Heart left ventricle (tissue), 16 donors: ENCODE measurements around the gene CDHR5. TPM values are rescaled to one million over a fixed set of nuclear protein-coding genes. Genes with fewer than 3 reads are reported as not detected.

Experiments used
- ATAC-seq, 4 donors: fragments of 200-7000 bp; cut with Tn5 transposase; one replicate each; pipeline ENCODE4 v1.9.1; 2020 to 2022; ENCODE audit warnings: moderate library complexity in 4 of 4, mild to moderate bottlenecking in 3 of 4, moderate number of reproducible peaks in 1 of 4
- DNase-seq, 5 donors: peaks; one replicate each; pipeline ENCODE4 v3.0.0-alpha.2; 2020
- H3K27ac ChIP-seq, 12 donors: fragments of 200-600 bp; sonication (generic) in 4 of 12; one replicate each; pipeline versions ENCODE4 v1.5.0 to v1.8.0; 2016 to 2022; ENCODE audit warnings: mild to moderate bottlenecking in 2 of 12
- H3K27me3 ChIP-seq, 9 donors: fragments of 200-600 bp; sonication (generic) in 2 of 9; one replicate each; pipeline versions ENCODE4 v1.5.1 to v1.8.0; 2016 to 2022; ENCODE audit warnings: mild to moderate bottlenecking in 3 of 9
- H3K36me3 ChIP-seq, 9 donors: fragments of 200-600 bp; sonication (generic) in 2 of 9; one replicate each; pipeline versions ENCODE4 v1.5.0 to v1.8.0; 2018 to 2022; ENCODE audit warnings: mild to moderate bottlenecking in 2 of 9
- H3K4me1 ChIP-seq, 12 donors: fragments of 200-600 bp; sonication (generic) in 4 of 12; one replicate each; pipeline versions ENCODE4 v1.5.0 to v1.8.0; 2016 to 2022; ENCODE audit warnings: mild to moderate bottlenecking in 3 of 12
- H3K4me3 ChIP-seq, 12 donors: fragments of 200-600 bp; sonication (generic) in 4 of 12; one replicate each; pipeline versions ENCODE4 v1.5.0 to v1.8.0; 2017 to 2022; ENCODE audit warnings: mild to moderate bottlenecking in 9 of 12, moderate library complexity in 4 of 12
- H3K9me3 ChIP-seq, 12 donors: fragments of 200-600 bp; sonication (generic) in 4 of 12; one replicate each; pipeline versions ENCODE4 v1.5.0 to v1.8.0; 2016 to 2022; ENCODE audit warnings: mild to moderate bottlenecking in 1 of 12
- CTCF ChIP-seq, 12 donors: fragments of 200-600 bp; sonication (generic) in 4 of 12; IDR thresholded peaks; one replicate each; pipeline versions ENCODE4 v1.5.0 to v1.8.0; 2018 to 2022; ENCODE audit warnings: antibody characterized with exemption in 12 of 12, mild to moderate bottlenecking in 5 of 12
- POLR2A ChIP-seq, 2 donors: fragments of 450-650 bp; IDR thresholded peaks; one replicate each; pipeline ENCODE4 v1.6.1; 2017; ENCODE audit warnings: antibody characterized with exemption in 2 of 2, mild to moderate bottlenecking in 2 of 2, moderate library complexity in 2 of 2
- WGBS, 4 donors: extraction: QIAGEN DNeasy Blood & Tissue Kit in 2 of 4; methylation state at CpG; one replicate each; pipeline versions ENCODE4 v1.1.5 to v1.1.7; 2013 to 2018; 5-methylcytosine and 5-hydroxymethylcytosine counted together
- intact Hi-C, 10 donors: fragments of 100-400 bp; cut with DNase I; formaldehyde crosslinking; loops; one replicate each; pipeline versions ENCODE4 v1.11.1 to v1.14.2; 2022
- microRNA counts, 2 donors: library from miRNA; unstranded; fragments of <30 nt; microRNA quantifications; one replicate each; lab custom pipeline; 2016
- microRNA-seq, 4 donors: library from miRNA; unstranded; fragments of <30 nt; microRNA quantifications; one replicate each; pipeline versions ENCODE4 to v1.2.0, GENCODE V29; 2017 to 2020
- polyA plus RNA-seq, 2 donors: library from polyadenylated mRNA; stranded (reverse); fragments of 200-250 nt; gene quantifications; one replicate each; pipeline ENCODE4 v1.2.3, GENCODE V29; 2013
- total RNA-seq, 9 donors: library from RNA; depleted of rRNA in 2 of 9; stranded (reverse); fragments of >200 nt in 2 of 9; fragmentation: NEBNext Ultra II Directional in 3 of 9; extraction: Animal tissue kit (Norgen Biotek cat#: 25700) in 3 of 9; gene quantifications; one replicate each; pipeline versions ENCODE4 v1.1.0 to v1.2.4, GENCODE V29; 2016 to 2023
- donor health status: ischemic (EF 13 %, LVEDD 7.1; RV severe dilation, severe dysfunction).
- donor health status: healthy with polysubstance abuse.
- donor health status: DM: no; HTN: yes; CAD: no.
- donor health status: DM: no; HTN: no; CAD: no.
- donor health status: ischemic (EF 25% LVEDD 6.9; RV normal size, moderate dysfunction).
- donor health status: ischemic (EF 25% LVEDD 5.7; RV mildly dilated, moderate dysfunction).
- donor health status: healthy.
- donor health status: DM: yes; HTN: yes; CAD: no.
- donor health status: ischemic (EF 35%, LVEDD 5.7; RV mildly dilated, moderate dysfunction).
- donor health status: nonischemic (EF 11% LVEDD 7.7; RV severe dilation, severe dysfunction).
- donor health status: DM: yes; HTN: yes; CAD: no.
- donor health status: PGD.
- donor health status: ischemic (EF 29% LVEDD 5.4; RV normal size, mild dysfunction).
- donor health status: nonischemic (EF 23%, LVEDD 6.1; RV moderate dilation, normal function).

CDHR5 gene
- total and polyA plus RNA-seq, 11 donors = 0.07 TPM; not detected in 10

GRCh38 chr11:567011-567628 lies 57.6 kb downstream of the CDHR5 start:
- Histone ChIP-seq H3K4me3 (peak overlapping the region in 9 of 12 donors; percentile 64 to 90 (median 77)), H3K9me3 (no peaks in the 10 kb centered on the region), H3K36me3 (no peaks in the 10 kb centered on the region), H3K27me3 (no peaks in the 10 kb centered on the region), H3K4me1 (peaks cover 0 to 31% (median 16%) of the 10 kb centered on the region in 12 donors), H3K27ac (peak overlapping the region in 3 of 12 donors; percentile 87 to 97 (median 94))
- no peak for TF ChIP-seq CTCF (IDR thresholded peaks at IDR 0.05)
- TF ChIP-seq POLR2A (IDR thresholded peaks at IDR 0.05) = no peak
- ATAC-seq = no peak
- DNase-seq = peak in 1 of 5 donors; percentile 48
- 75 to 84% (median 80%) methylated on average over 14 to 18 of the region's 18 CpGs for WGBS, 4 donors
- intact Hi-C loops = loop anchor here in 1 of 10 donors (5.0 kb wide), 1 partner anchor 130 kb away; the partner anchor contains the start of genes DEAF1 and TMEM80

MicroRNA genes within 50 kb of the gene (microRNA counts, 767-probe panel; counts per million panel counts)
- microRNA hsa-miR-210 (lab: Ali Mortazavi, UCI) = 71.6 to 1,525 counts per million in 2 donors

Small RNA genes within 50 kb of the gene (microRNA-seq; reads per million reads assigned to microRNA genes)
- 142 to 377 (median 269) reads per million in 4 donors for gene MIR210

Other genes starting within 250 kb of the CDHR5 start
- 1 to 10 TPM in 5 of 9 donors, under 1 TPM in 4; 0.15 to 2.0 (median 1.0) TPM for gene PKP3, start 230.7 kb downstream of the CDHR5 start, total RNA-seq
- gene PKP3, start 230.7 kb downstream of the CDHR5 start, polyA plus RNA-seq = under 1 TPM; 0.17 to 0.34 TPM
- gene SIGIRR, start 210.0 kb downstream of the CDHR5 start, total RNA-seq = 10 to 100 TPM; 22.6 to 65.6 (median 30.4) TPM
- gene SIGIRR, start 210.0 kb downstream of the CDHR5 start, polyA plus RNA-seq = 100 to 1,000 TPM in 1 of 2 donors, 10 to 100 TPM in 1; 41.2 to 105 TPM
- gene ANO9, start 182.9 kb downstream of the CDHR5 start, total RNA-seq = 1 to 10 TPM in 2 of 9 donors, under 1 TPM in 1, not detected in 6; 0.21 to 3.1 (median 2.7) TPM
- gene ANO9, start 182.9 kb downstream of the CDHR5 start, polyA plus RNA-seq = under 1 TPM; 0.07 to 0.19 TPM
- 10 to 100 TPM; 20.3 to 43.0 (median 25.7) TPM for gene PTDSS2, start 174.7 kb downstream of the CDHR5 start, total RNA-seq
- 10 to 100 TPM; 33.1 to 36.2 TPM for gene PTDSS2, start 174.7 kb downstream of the CDHR5 start, polyA plus RNA-seq
- 100 to 1,000 TPM; 132 to 247 (median 158) TPM for gene RNH1, start 117.7 kb downstream of the CDHR5 start, total RNA-seq
- 100 to 1,000 TPM in 1 of 2 donors, 10 to 100 TPM in 1; 58.2 to 207 TPM for gene RNH1, start 117.7 kb downstream of the CDHR5 start, polyA plus RNA-seq
- 10 to 100 TPM; 44.0 to 65.4 (median 55.6) TPM for gene HRAS, start 89.4 kb downstream of the CDHR5 start, total RNA-seq
- gene HRAS, start 89.4 kb downstream of the CDHR5 start, polyA plus RNA-seq = 10 to 100 TPM; 83.3 to 99.3 TPM
- under 1 TPM in 7 of 9 donors, not detected in 2; 0.07 to 0.35 (median 0.20) TPM for gene LRRC56, start 87.4 kb downstream of the CDHR5 start, total RNA-seq
- gene LRRC56, start 87.4 kb downstream of the CDHR5 start, polyA plus RNA-seq = under 1 TPM; 0.19 to 0.30 TPM
- gene LMNTD2, start 64.2 kb downstream of the CDHR5 start, total RNA-seq = 1 to 10 TPM in 2 of 9 donors, under 1 TPM in 5, not detected in 2; 0.10 to 1.6 (median 0.36) TPM
- under 1 TPM; 0.32 to 0.53 TPM for gene LMNTD2, start 64.2 kb downstream of the CDHR5 start, polyA plus RNA-seq
- 10 to 100 TPM in 1 of 9 donors, 1 to 10 TPM in 8; 1.1 to 15.5 (median 3.3) TPM for gene RASSF7, start 64.0 kb downstream of the CDHR5 start, total RNA-seq
- 10 to 100 TPM in 1 of 2 donors, 1 to 10 TPM in 1; 5.7 to 12.5 TPM for gene RASSF7, start 64.0 kb downstream of the CDHR5 start, polyA plus RNA-seq
- 10 to 100 TPM; 11.6 to 21.3 (median 18.3) TPM for gene PHRF1, start 48.5 kb downstream of the CDHR5 start, total RNA-seq
- 10 to 100 TPM; 16.1 to 18.1 TPM for gene PHRF1, start 48.5 kb downstream of the CDHR5 start, polyA plus RNA-seq
- gene IRF7, start 9.0 kb downstream of the CDHR5 start, total RNA-seq = 10 to 100 TPM in 7 of 9 donors, 1 to 10 TPM in 2; 5.5 to 30.6 (median 14.9) TPM
- 10 to 100 TPM in 1 of 2 donors, 1 to 10 TPM in 1; 9.5 to 21.1 TPM for gene IRF7, start 9.0 kb downstream of the CDHR5 start, polyA plus RNA-seq
- under 1 TPM in 1 of 9 donors, not detected in 8; 0.81 TPM for gene SCT, start 2.2 kb upstream of the CDHR5 start, total RNA-seq
- not detected for gene SCT, start 2.2 kb upstream of the CDHR5 start, polyA plus RNA-seq
- gene DRD4, start 12.3 kb upstream of the CDHR5 start, total RNA-seq = 1 to 10 TPM in 1 of 9 donors, under 1 TPM in 5, not detected in 3; 0.20 to 1.0 (median 0.48) TPM
- gene DRD4, start 12.3 kb upstream of the CDHR5 start, polyA plus RNA-seq = under 1 TPM in 1 of 2 donors, not detected in 1; 0.07 TPM
- 10 to 100 TPM; 11.8 to 25.6 (median 15.1) TPM for gene DEAF1, start 70.3 kb upstream of the CDHR5 start, total RNA-seq
- 10 to 100 TPM; 14.3 to 17.8 TPM for gene DEAF1, start 70.3 kb upstream of the CDHR5 start, polyA plus RNA-seq
- gene TMEM80, start 70.9 kb upstream of the CDHR5 start, total RNA-seq = 10 to 100 TPM in 7 of 9 donors, 1 to 10 TPM in 2; 8.9 to 18.2 (median 15.0) TPM
- 10 to 100 TPM in 1 of 2 donors, 1 to 10 TPM in 1; 8.0 to 14.9 TPM for gene TMEM80, start 70.9 kb upstream of the CDHR5 start, polyA plus RNA-seq
- 10 to 100 TPM in 1 of 9 donors, 1 to 10 TPM in 7, under 1 TPM in 1; 0.72 to 15.5 (median 1.5) TPM for gene EPS8L2, start 81.3 kb upstream of the CDHR5 start, total RNA-seq
- gene EPS8L2, start 81.3 kb upstream of the CDHR5 start, polyA plus RNA-seq = 1 to 10 TPM; 1.5 to 2.6 TPM
- 100 to 1,000 TPM in 5 of 9 donors, 10 to 100 TPM in 4; 80.5 to 145 (median 105) TPM for gene TALDO1, start 122.5 kb upstream of the CDHR5 start, total RNA-seq
- gene TALDO1, start 122.5 kb upstream of the CDHR5 start, polyA plus RNA-seq = 100 to 1,000 TPM in 1 of 2 donors, 10 to 100 TPM in 1; 66.9 to 123 TPM
- gene GATD1, start 152.5 kb upstream of the CDHR5 start, total RNA-seq = 10 to 100 TPM; 13.4 to 30.8 (median 21.5) TPM
- 10 to 100 TPM; 20.4 to 20.5 TPM for gene GATD1, start 152.5 kb upstream of the CDHR5 start, polyA plus RNA-seq
- gene CEND1, start 165.1 kb upstream of the CDHR5 start, total RNA-seq = 1 to 10 TPM in 1 of 9 donors, under 1 TPM in 6, not detected in 2; 0.25 to 1.1 (median 0.37) TPM
- gene CEND1, start 165.1 kb upstream of the CDHR5 start, polyA plus RNA-seq = under 1 TPM; 0.46 to 0.50 TPM
- gene SLC25A22, start 173.3 kb upstream of the CDHR5 start, total RNA-seq = 10 to 100 TPM in 1 of 9 donors, 1 to 10 TPM in 8; 2.1 to 12.8 (median 4.4) TPM
- 10 to 100 TPM in 1 of 2 donors, 1 to 10 TPM in 1; 2.6 to 12.7 TPM for gene SLC25A22, start 173.3 kb upstream of the CDHR5 start, polyA plus RNA-seq
- 10 to 100 TPM in 1 of 9 donors, 1 to 10 TPM in 8; 4.9 to 11.2 (median 6.6) TPM for gene PIDD1, start 180.3 kb upstream of the CDHR5 start, total RNA-seq
- 10 to 100 TPM in 1 of 2 donors, 1 to 10 TPM in 1; 5.5 to 11.8 TPM for gene PIDD1, start 180.3 kb upstream of the CDHR5 start, polyA plus RNA-seq
- 1,000 to 10,000 TPM in 3 of 9 donors, 100 to 1,000 TPM in 6; 236 to 1,207 (median 933) TPM for gene RPLP2, start 185.0 kb upstream of the CDHR5 start, total RNA-seq
- 1,000 to 10,000 TPM in 1 of 2 donors, 100 to 1,000 TPM in 1; 998 to 1,652 TPM for gene RPLP2, start 185.0 kb upstream of the CDHR5 start, polyA plus RNA-seq
- 100 to 1,000 TPM; 141 to 348 (median 232) TPM for gene PNPLA2, start 194.0 kb upstream of the CDHR5 start, total RNA-seq
- 100 to 1,000 TPM; 112 to 133 TPM for gene PNPLA2, start 194.0 kb upstream of the CDHR5 start, polyA plus RNA-seq
- 10 to 100 TPM; 13.3 to 22.4 (median 17.7) TPM for gene CRACR2B, start 203.0 kb upstream of the CDHR5 start, total RNA-seq
- 10 to 100 TPM in 1 of 2 donors, 1 to 10 TPM in 1; 8.8 to 43.5 TPM for gene CRACR2B, start 203.0 kb upstream of the CDHR5 start, polyA plus RNA-seq
- gene CD151, start 208.0 kb upstream of the CDHR5 start, total RNA-seq = 100 to 1,000 TPM; 323 to 682 (median 454) TPM
- 100 to 1,000 TPM; 560 to 817 TPM for gene CD151, start 208.0 kb upstream of the CDHR5 start, polyA plus RNA-seq
- 100 to 1,000 TPM in 8 of 9 donors, 10 to 100 TPM in 1; 74.4 to 267 (median 207) TPM for gene POLR2L, start 217.6 kb upstream of the CDHR5 start, total RNA-seq
- 100 to 1,000 TPM; 217 to 227 TPM for gene POLR2L, start 217.6 kb upstream of the CDHR5 start, polyA plus RNA-seq
- gene TSPAN4, start 217.9 kb upstream of the CDHR5 start, total RNA-seq = 10 to 100 TPM; 22.7 to 93.0 (median 31.3) TPM
- 10 to 100 TPM; 31.2 to 52.5 TPM for gene TSPAN4, start 217.9 kb upstream of the CDHR5 start, polyA plus RNA-seq